NCI-H82 treated with DMSO at 0.1 percent for 48 hours (cell line): ENCODE measurements around the gene HS6ST2.

Experiments
- DNase-seq: peaks from one replicate; lab custom pipeline; 2025; ENCODE audit not compliant: unreplicated experiment; lab: John Stamatoyannopoulos, UW

Gene HS6ST2

GRCh38 chrX:132624466-132624865 lies 334.0 kb downstream of the HS6ST2 start:
- no peak for DNase-seq

- no peak for DNase-seq
Observed at GRCh38 chrX:132623942-132624341, 334.5 kb downstream of the HS6ST2 start.

- no peak for DNase-seq
Observed at GRCh38 chrX:132623300-132623699, 335.1 kb downstream of the HS6ST2 start.

- no peak for DNase-seq
Observed at GRCh38 chrX:132622130-132622529, 336.3 kb downstream of the HS6ST2 start.

DNA sequence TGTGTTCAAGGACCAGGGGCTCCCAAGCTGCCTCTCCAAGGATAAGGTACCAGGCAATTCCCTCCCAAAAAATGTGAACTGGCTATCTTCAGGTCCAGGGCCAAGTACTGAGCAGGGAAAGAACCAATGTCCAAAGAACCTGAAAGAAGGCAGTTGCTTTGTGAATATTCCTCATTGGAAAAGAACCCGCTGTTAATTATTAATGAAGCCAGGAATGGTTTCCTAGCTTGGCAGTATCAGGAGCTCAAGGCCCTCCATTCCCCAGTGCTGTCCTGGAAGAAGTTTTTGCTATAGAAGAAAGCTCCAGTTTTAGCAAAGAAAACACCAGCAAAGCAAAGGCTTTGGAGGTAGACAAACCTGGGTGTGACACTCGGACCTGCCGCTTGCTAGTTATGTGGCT lies 339.6 kb downstream of the HS6ST2 start:
- no peak for DNase-seq

DNA sequence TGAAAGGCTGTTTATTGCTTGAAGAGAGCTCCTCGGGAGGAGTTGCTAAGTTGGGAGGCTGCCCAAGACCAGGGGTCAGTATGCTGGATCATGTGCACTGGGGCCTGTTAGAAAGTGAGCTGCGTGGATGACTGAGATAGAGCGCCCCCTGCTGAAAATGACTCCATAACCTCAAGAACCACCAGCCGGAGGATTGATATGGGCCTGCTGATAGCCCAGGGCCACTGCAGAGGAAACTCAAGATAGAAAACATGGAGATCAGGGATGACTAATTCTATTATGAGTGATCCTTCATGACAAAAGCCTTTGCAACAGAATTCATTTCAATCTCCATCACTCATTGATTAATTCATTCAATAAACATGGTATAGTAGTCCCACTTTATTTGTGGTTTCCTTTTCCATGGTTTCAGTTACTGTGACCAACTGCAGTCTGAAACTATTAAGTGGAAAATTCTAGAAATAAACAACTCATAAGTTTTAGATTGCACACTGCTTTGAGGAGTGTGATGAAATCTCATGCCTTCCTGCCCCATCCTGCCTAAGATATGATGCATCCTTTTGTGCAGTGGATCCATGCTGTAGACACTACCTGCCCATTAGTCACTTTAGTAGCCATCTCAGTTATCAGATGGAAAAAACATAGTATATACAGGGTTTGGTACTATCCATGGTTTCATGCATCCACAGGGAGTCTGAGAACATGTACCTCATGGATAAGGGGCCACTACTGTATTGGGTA lies 342.9 kb downstream of the HS6ST2 start:
- peak; percentile 12 for DNase-seq

DNA sequence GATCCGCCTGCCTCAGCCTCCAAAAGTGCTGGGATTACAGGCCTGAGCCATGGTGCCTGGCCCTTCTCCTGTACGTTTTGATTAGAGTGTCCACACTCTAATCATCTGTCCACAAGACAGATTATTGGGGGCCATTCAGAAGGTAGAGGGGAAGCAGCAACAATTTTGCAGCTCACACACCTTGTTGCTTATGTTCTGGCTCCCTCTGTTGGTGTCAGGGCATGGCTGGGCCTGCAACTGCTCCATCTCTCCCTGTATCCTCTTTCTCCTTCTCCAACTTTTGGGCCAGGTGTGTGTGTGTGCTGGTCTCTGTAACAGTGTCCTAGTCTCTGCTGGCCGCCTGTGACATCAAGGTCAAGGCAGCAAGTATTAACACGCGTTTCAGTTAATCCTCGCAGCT lies 344.1 kb downstream of the HS6ST2 start:
- no peak for DNase-seq

DNA sequence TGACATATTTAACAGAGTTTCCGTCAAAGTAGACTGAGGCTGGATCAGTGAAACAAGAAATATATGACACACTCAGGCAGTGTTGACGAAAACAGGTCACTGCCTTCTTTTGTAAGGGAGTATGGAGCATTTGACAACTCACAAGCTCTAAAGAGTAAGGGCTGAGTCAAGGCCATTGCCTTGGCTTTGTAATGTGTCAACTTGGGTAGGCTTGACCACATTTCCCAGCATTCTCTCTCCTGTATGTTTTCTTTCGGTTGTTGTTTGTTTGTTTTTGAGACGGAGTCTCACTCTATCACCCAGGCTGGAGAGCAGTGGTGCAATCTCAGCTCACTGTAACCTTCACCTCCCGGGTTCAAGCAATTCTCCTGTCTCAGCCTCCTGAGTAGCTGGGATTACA lies 344.6 kb downstream of the HS6ST2 start:
- DNase-seq = no peak

DNA sequence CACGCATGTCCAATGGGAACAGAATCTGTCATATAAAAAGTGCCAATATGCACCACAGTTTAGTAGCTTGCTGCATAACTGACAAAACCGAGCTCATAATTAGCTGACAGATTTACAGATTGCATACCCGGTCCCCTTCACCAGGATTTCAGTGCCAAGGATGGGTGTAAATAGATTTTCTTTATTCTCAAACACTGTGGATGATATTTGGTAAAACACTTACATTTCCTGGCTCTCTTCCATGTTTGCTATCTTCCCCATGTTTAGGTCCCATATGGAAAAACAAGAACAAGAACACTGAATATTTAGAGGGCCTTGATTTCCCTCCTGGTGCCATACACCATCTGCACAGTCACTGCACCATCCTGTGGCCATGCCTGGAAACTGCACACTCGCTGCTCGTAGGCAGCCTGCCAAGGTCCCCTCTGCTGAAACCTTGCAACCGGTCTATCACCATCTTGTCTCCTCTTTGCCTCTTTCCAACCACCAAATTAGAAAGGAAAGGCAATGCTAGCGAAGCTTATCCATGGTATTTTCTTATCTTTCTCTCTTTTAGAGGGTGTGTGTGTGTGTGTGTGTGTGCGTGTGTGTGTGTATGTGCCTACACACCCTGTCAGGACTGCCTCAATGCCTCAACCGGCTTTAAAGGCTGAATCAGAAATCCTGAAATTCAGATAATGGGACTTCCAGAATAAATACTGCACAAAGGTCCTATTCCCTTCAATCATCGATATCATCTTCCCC lies 345.4 kb downstream of the HS6ST2 start:
- DNase-seq = peak; percentile 3

DNA sequence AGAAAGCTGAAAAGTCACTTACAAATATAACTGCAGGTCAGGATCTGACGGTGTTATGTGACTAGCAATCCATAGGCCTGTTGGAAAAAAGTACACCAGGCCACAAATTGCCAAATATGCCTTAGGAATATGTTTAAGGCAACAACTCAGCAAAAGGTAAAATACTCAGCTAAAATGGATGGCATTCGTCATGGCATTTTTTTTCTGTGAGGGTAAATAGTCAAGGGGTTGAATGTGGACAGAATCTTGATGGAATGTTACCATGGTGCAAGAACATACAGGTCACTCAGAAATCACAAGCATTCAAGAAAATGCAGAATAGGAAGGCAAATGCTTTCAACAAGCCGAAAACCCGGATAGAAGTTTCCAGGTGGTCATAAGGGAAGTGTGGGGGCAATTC lies 347.9 kb downstream of the HS6ST2 start:
- no peak for DNase-seq

DNA sequence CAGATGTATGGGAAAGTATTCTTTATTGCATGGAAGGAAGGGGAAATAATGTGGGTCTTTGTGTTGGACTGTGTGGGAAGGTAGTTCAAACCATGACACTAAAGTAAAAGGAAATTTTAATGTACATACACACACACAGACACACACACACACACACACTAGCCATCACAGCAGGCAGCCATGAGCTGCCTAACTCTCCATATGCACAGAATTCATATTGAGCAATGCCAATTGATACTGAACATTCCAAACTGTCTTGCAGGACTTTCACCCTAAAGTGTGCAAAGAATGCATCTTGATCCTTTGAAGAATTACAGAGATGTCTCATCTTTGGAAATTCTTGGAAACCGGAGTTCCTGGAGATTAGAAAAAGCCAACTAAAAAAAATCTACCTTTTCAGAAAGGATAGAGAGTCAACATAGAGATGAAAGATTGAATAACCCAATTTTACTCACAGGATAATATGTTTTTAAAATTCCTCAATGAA lies 349.0 kb downstream of the HS6ST2 start:
- DNase-seq = no peak

GRCh38 chrX:132603700-132604286 lies 354.6 kb downstream of the HS6ST2 start:
- DNase-seq = no peak

- no peak for DNase-seq
Observed at GRCh38 chrX:132602701-132603100, 355.7 kb downstream of the HS6ST2 start.

DNA sequence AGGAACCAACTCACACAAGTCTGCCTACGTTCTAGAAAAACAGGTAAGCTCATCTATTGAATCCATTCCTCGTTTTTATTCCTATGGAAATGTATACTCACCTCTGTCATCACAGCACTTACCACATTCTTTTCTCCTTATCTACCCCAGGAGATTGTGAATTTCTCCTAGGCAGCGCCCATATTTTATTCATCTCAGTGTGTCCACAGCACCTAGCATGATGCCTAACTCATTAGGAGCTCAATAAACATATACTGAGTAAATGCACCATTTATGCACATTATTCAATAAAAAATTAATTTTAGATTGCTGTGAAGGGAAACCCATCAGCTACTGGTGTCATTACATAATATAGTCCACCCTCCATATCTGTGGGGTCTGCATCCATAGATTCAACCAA lies 363.4 kb downstream of the HS6ST2 start:
- no peak for DNase-seq

GRCh38 chrX:132594129-132594528 lies 364.3 kb downstream of the HS6ST2 start:
- DNase-seq = peak; percentile 11

- DNase-seq = peak; percentile 7
Observed at GRCh38 chrX:132592880-132593279, 365.5 kb downstream of the HS6ST2 start.

- no peak for DNase-seq
Observed at GRCh38 chrX:132591719-132592275, 366.6 kb downstream of the HS6ST2 start.

DNA sequence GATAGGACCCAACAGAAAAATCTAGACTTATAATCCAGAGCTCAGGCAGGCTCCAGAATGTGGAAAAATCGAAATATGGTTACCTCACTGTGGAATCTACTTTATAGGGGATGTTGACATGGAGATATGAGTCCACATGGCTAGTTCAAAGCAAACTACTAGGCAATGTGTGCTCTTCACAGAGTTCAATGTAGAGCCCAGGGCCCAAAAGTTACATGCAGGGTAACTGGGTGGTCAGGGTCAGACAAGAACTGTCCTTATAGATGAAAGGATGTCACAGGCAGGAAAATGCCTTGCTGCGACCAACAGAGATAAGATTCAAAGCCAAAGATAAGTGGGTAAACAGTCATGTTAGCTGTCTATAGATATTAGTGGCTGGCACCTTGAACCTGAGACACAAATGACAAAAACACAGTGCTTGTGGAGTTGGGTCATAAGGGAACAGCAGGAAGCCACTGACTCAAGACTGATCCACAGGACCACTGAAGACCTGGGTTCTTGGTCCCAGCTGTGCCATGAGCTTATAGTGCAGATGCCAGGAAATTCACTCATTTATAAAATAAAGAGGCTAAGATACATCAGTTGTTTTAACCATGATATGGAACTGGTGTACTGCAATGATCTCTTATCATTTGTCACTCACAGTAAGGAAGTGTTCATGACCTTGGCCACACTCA lies 367.9 kb downstream of the HS6ST2 start:
- no peak for DNase-seq

DNA sequence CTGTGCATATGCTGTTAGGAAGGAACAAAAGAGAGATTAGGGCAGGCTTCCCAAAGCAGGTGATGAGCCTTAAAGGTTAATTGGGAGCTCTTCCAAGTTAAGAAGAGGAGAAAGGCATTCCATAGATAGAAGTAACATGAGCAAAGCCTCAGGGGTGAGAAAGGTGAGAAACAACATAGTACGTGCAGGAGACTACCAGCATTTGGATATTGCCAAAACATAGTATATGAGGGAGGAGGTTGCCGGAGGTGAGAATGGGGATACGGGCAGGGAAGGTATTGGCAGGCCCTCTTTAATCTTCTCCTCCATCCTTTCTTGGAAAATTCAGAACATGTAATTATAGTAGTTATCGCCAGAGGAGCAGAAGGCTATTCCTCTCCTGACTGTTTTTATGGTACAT lies 373.5 kb downstream of the HS6ST2 start:
- no peak for DNase-seq

GRCh38 chrX:132576939-132577338 lies 381.5 kb downstream of the HS6ST2 start:
- no peak for DNase-seq
